Astrocyte of the cerebellum (primary cell): ENCODE measurements around the gene SUSD1.
"Not testable (repeated sequence)": the region's sequence is repeated elsewhere in the genome, so short reads cannot be mapped to it uniquely, and the experiment has no call there.

Experiments used
- DNase-seq: peaks from one replicate; pipeline ENCODE4 v3.0.0-alpha.2; 2011; ENCODE audit warnings: low read depth
- H3K4me3 ChIP-seq: 2 replicates; pipeline ENCODE4 v1.5.1; 2011; ENCODE audit warnings: mild to moderate bottlenecking, low read depth, low read length, moderate library complexity
- in situ Hi-C: cut with HindIII; loops from 2 replicates; pipeline ENCODE4 v1.10.0; 2017; ENCODE audit warnings: low sequenced_read_pairs
- TF ChIP-seq, protein P1 (sequence below): IDR thresholded peaks from 2 replicates; pipeline ENCODE4 v1.5.1; 2012; ENCODE audit warnings: low read length, low read depth, moderate library complexity, mild to moderate bottlenecking; ENCODE audit errors: missing control alignments

Gene SUSD1

DNA sequence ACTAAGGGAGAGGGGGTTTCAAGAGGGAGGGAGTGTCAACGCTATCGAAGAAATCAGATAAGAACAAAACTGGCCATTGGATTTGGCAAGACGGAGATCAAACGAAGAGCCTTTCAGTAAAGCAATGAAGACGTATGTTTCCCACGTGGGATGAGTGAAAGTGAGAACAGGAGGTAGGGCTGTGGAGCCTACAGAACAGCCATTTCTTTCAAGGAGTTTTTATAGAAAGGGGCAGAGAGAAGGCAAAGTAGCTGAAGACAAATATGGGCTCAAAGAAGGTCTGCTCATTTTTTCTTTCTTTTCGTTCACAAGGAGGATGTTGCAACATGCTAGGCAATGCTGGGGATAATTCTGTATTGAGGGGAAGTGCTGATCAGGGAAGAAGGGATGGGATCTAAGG is 98.3 kb downstream of the SUSD1 start:
- no peak for DNase-seq
- H3K4me3 ChIP-seq = no peak overlapping the region
- in situ Hi-C loops = no loop called here
- TF ChIP-seq, protein P1, sequence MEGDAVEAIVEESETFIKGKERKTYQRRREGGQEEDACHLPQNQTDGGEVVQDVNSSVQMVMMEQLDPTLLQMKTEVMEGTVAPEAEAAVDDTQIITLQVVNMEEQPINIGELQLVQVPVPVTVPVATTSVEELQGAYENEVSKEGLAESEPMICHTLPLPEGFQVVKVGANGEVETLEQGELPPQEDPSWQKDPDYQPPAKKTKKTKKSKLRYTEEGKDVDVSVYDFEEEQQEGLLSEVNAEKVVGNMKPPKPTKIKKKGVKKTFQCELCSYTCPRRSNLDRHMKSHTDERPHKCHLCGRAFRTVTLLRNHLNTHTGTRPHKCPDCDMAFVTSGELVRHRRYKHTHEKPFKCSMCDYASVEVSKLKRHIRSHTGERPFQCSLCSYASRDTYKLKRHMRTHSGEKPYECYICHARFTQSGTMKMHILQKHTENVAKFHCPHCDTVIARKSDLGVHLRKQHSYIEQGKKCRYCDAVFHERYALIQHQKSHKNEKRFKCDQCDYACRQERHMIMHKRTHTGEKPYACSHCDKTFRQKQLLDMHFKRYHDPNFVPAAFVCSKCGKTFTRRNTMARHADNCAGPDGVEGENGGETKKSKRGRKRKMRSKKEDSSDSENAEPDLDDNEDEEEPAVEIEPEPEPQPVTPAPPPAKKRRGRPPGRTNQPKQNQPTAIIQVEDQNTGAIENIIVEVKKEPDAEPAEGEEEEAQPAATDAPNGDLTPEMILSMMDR = no peak

DNA sequence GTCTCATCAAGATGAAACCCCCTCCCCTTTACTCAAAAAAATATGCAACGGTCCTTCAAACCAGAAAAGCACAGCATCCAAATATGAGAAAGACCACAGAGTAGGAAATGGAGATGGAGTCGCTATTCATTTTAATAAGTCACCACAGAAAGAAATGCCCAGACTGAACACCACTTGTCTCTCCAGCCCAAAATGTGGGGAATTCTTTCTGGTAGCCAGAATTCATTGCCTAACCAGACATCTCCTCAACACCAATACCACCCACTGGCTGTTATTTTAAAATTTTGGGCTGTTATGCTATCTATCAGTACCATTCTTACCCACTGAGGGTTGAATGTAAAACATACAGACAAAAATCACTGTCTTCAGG is 100.1 kb downstream of the SUSD1 start:
- DNase-seq = no peak
- TF ChIP-seq, protein P1 = no peak
- no peak overlapping the region for H3K4me3 ChIP-seq
- in situ Hi-C loops = no loop called here

DNA sequence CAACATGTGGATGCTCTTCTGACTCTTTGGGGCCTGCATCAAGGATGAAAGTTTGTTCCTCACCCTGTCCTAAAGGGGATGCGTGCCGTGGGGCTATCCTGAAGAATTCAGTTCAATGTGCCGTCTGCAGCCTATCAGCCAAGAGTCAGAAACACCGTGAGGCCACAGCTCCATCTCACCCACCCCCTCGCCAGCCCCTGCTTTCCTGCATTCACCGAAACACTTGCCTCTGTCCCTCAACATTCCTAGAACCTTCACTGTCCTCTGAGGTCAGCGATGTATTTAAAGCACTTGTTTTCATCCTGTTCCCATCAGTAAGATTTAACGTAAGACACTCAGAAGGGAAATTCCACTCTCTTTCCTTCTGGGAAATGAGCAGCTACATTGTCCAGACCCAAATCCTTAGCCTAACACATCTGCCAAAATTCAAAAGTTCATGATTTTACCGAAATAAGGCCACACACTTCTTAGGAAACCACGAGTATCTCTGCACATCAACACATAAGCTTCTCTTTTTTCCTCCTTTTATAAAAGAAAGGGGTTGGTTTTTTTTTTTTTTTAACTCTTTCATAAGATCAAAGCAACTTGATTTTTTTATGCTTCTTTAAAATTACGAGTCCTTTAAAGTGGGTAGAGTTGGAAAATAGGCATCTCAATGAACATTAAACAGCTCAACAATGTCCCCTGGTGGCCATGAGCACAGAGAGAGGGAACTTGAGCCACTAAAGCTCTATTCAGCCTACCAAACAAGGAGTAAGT is 100.7 kb downstream of the SUSD1 start:
- TF ChIP-seq, protein P1 = peak; percentile 95
- peak; percentile 83 for DNase-seq
- no peak overlapping the region for H3K4me3 ChIP-seq
- in situ Hi-C loops = loop anchor here (5.0 kb wide), 2 partner anchors 52 to 317 kb away; no protein-coding TSS in a partner anchor

DNA sequence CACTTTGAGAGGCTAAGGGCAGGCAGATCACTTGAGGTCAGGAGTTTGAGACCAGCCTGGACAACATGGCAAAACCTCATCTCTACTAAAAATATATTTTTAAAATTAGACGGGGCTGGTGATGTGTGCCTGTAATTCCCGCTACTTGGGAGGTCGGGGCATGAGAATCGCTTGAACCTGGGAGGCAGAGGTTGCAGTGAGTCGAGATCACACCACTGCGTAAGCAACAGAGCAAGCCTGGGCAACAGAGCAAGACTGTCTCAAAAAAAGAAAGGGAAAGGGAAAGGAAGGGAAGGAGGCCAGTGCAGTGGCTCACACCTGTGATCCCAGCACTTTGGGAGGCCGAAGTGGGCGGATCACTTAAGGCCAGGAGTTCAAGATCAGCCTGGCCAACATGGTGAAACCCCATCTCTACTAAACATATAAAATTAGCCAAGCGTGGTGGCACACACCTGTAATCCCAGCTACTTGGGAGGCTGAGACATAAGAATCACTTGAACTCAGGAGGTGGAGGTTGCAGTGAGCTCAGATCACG is 101.4 kb downstream of the SUSD1 start:
- in situ Hi-C loops = loop anchor here (5.0 kb wide), 2 partner anchors 51 to 316 kb away; no protein-coding TSS in a partner anchor
- DNase-seq, H3K4me3 ChIP-seq: not testable (repeated sequence)

DNA sequence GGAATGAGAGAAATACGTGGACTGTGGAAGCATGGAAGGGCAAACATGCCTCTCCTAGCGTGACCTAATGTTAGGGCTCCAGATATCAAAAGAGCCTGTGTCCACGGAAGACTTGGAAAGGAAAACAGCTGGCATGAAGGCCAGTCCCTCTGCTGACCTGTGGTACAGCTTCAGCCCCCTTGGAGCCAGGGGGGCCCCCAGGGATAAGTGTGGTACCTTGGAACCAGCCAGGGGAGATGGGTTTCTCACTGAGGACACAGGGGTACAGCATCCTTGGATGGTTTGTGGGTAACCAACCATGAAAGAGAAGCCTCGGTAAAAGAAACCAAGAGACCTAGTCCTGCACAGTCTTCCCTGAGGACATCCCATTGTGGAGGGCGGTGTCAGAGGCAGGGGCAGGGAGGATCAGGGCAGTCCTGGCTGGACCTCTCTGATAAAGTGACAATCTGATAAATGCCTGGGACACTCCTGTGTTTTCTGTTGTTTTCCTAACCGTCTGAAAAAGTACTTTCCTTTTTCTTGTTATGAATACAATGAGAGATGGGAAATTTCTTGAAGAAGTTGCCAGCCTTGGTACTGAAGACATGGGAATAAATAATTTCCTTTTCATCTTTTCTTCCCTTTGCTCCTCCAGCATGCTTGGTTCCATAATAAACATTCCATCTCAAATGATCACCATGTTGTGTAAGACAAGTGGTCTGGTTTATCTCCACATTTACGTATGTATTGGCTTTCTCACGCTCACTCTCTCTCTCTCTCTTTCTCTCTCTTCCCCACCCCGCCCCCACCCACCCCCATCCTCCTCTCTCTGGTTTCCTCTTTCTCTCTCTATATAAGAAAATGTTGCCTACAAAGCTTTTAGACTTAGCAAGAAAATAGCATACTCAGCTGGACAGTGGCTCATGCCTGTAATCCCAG is 102.1 kb downstream of the SUSD1 start:
- no peak overlapping the region for H3K4me3 ChIP-seq
- in situ Hi-C loops = loop anchor here (5.0 kb wide), 2 partner anchors 51 to 316 kb away; no protein-coding TSS in a partner anchor
- TF ChIP-seq, protein P1 = no peak
- DNase-seq = peak; percentile 67

DNA sequence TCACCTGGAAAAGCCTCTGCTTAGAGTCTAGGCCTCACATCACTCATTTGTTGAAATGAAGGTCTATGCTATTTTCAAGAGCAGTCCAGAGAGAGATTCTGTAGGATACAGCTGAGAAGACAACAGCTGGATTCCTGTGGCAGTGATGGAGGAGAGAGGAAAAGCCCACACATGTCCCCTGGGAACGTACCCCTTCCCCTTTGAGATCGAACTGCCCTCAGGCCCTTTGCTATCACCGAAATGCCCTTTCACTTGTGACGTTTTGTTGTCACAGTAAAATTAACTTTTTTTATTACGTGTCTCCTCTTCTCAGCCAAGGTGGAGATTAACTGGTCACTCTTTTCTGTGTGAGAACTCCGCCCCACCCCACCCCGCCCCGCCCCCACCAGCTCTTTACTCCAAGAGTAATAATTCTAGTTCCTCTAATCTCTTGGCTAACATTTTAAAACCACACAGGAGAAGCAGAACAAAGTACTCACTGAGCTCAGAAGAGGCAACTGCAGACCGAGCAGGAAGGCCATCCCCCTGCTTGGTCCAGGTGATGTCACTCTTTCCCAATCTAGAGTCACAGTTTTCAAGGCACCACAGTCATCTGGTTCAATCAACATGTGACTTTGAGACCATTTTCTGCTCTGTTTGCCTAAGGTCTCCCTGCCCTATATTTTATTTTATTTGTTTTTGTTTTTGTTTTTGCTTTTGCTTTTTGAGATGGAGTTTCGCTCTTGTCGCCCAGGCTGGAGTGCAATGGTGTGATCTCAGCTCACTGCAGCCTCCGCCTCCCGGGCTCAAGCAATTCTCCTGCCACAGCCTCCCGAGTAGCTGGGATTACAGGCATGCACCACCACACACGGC is 105.6 kb downstream of the SUSD1 start:
- no peak for DNase-seq
- TF ChIP-seq, protein P1 = no peak
- no peak overlapping the region for H3K4me3 ChIP-seq
- in situ Hi-C loops = loop anchor here (5.0 kb wide), 2 partner anchors 47 to 312 kb away; no protein-coding TSS in a partner anchor
